SK-N-MC (cell line): Measurements from ENCODE around the gene IRAK3.

Source experiments
- EZH2 ChIP-seq: fragments of 200-600 bp; sonication (generic); IDR thresholded peaks from one replicate; pipeline ENCODE4 v1.6.1; 2017; ENCODE audit warnings: antibody characterized with exemption
- FOXP2 ChIP-seq: optimal IDR thresholded peaks from 2 replicates; pipeline ENCODE3; 2011; ENCODE audit warnings: mild to moderate bottlenecking, moderate library complexity; ENCODE audit not compliant: insufficient read depth; ENCODE audit errors: extremely low read length, control extremely low read depth
- POLR2AphosphoS5 ChIP-seq: IDR thresholded peaks from 2 replicates; pipeline ENCODE4 v1.6.1; 2012; ENCODE audit warnings: mild to moderate bottlenecking, low read depth, low read length, borderline replicate concordance

GRCh38 chr12:66268562-66268961, 79.5 kb downstream of the IRAK3 start:
- TF ChIP-seq POLR2AphosphoS5 (no peak), EZH2 (no peak), FOXP2 (no peak)
